HG02571 (cell line): ENCODE results near the gene COQ8B.

Source experiments
- ATAC-seq: cut with Tn5 transposase; IDR thresholded peaks from one replicate; pipeline ENCODE4 v1.9.1; 2021; ENCODE audit warnings: mild to moderate bottlenecking, moderate library complexity; ENCODE audit not compliant: unreplicated experiment

Gene COQ8B

DNA sequence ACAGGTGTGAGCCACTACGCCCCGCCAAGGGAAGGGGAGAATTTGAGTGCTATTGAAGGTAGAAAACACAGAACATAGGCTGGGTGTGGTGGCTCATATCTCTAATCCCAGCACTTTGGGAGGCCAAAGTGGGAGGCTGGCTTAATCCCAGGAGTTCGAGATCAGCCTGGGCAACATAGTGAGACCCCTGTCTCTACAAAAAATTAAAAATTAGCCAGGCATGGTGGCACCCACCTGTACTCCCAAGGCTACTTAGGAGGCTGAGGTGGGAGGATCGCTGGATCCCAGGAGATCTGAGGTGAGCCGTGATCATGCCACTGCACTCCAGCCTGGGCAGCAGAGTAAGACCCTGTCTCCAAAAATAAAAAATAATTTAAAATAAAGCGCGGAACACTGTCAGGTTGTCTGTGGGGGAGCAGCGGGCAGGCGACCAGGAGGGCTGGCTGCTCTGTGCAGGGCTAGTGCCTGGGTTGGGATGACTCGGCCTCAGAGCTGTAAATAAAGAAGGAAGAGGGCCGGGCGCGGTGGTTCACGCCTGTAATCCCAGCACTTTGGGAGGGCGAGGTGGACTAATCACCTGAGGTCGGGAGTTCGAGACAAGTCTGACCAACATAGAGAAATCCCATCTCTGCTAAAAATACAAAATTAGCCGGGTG, 74.5 kb downstream of the COQ8B start:
- ATAC-seq, result no peak
